Neural progenitor cell (in vitro differentiated cells): Measurements from ENCODE around the gene DPAGT1. TPM values are rescaled to one million over a fixed set of nuclear protein-coding genes. Genes with fewer than 3 reads are reported as not detected.

Experiments
- DNase-seq: peaks from one replicate; pipeline ENCODE4 v3.0.0-alpha.2; 2016; ENCODE audit warnings: low spot score
- H2AFZ ChIP-seq: fragments of 200-600 bp; sonication (generic); replicated peaks from 2 replicates; pipeline ENCODE4 v1.6.1; 2016; ENCODE audit warnings: antibody characterized with exemption
- H3F3A ChIP-seq: fragments of 200-600 bp; sonication (generic); 2 replicates; pipeline ENCODE4 v1.6.1; 2016; ENCODE audit warnings: antibody characterized with exemption, low read depth
- H3K27ac ChIP-seq: fragments of 200-600 bp; sonication (generic); 2 replicates; pipeline ENCODE4 v1.5.1; 2016; ENCODE audit warnings: mild to moderate bottlenecking
- H3K27me3 ChIP-seq: fragments of 200-600 bp; sonication (generic); 2 replicates; pipeline ENCODE4 v1.6.1; 2016; ENCODE audit warnings: mild to moderate bottlenecking, moderate library complexity
- H3K36me3 ChIP-seq: fragments of 200-600 bp; sonication (generic); 2 replicates; pipeline ENCODE4 v1.5.1; 2016
- H3K4me1 ChIP-seq: fragments of 200-600 bp; sonication (generic); 2 replicates; pipeline ENCODE4 v1.6.1; 2016; ENCODE audit warnings: mixed run types
- H3K4me2 ChIP-seq: fragments of 200-600 bp; sonication (generic); 2 replicates; pipeline ENCODE4 v1.6.1; 2016
- H3K4me3 ChIP-seq: fragments of 200-600 bp; sonication (generic); 2 replicates; pipeline ENCODE4 v1.5.1; 2016
- H3K79me2 ChIP-seq: fragments of 200-600 bp; sonication (generic); 2 replicates; pipeline ENCODE4 v1.6.1; 2016; ENCODE audit warnings: low read depth
- H3K9ac ChIP-seq: fragments of 200-600 bp; sonication (generic); 2 replicates; pipeline ENCODE4 v1.6.1; 2016
- H3K9me3 ChIP-seq: fragments of 200-600 bp; sonication (generic); 2 replicates; pipeline ENCODE4 v1.5.1; 2016; ENCODE audit warnings: low read depth
- H4K20me1 ChIP-seq: fragments of 200-600 bp; sonication (generic); 2 replicates; pipeline ENCODE4 v1.6.1; 2016; ENCODE audit warnings: low read depth
- H3K27ac Mint-ChIP-seq: 3 replicates; pipeline ENCODE4 v1.8.0; 2021; ENCODE audit warnings: mixed read lengths
- H3K27me3 Mint-ChIP-seq: 2 replicates; pipeline ENCODE4 v1.8.0; 2022; ENCODE audit warnings: low read depth, mild to moderate bottlenecking, inconsistent platforms, moderate library complexity, mixed read lengths; ENCODE audit not compliant: insufficient read depth
- H3K36me3 Mint-ChIP-seq: 3 replicates; pipeline ENCODE4 v1.8.0; 2021; ENCODE audit warnings: mixed read lengths
- H3K4me1 Mint-ChIP-seq: 3 replicates; pipeline ENCODE4 v1.8.0; 2021; ENCODE audit warnings: mixed read lengths
- H3K4me3 Mint-ChIP-seq: 3 replicates; pipeline ENCODE4 v1.8.0; 2021; ENCODE audit warnings: mild to moderate bottlenecking, moderate library complexity, mixed read lengths
- H3K9me3 Mint-ChIP-seq: 3 replicates; pipeline ENCODE4 v1.8.0; 2020; ENCODE audit warnings: mixed read lengths
- EZH2 ChIP-seq: fragments of 200-600 bp; sonication (generic); IDR thresholded peaks from 2 replicates; pipeline ENCODE4 v1.6.1; 2017; ENCODE audit warnings: antibody characterized with exemption, mild to moderate bottlenecking, moderate library complexity
- EZH2phosphoT487 ChIP-seq: fragments of 200-600 bp; sonication (generic); IDR thresholded peaks from 2 replicates; pipeline ENCODE4 v1.6.1; 2017; ENCODE audit warnings: antibody characterized with exemption
- total RNA-seq: library from RNA; depleted of rRNA; stranded (reverse); fragments of >200 nt; gene quantifications from 2 replicates; pipeline ENCODE4 v1.2.3, GENCODE V29; 2015; ENCODE audit warnings: low replicate concordance
- TF ChIP-seq, protein P1 (sequence below): fragments of 200-600 bp; sonication (generic); IDR thresholded peaks from 2 replicates; pipeline ENCODE4 v1.5.1; 2017; ENCODE audit warnings: antibody characterized with exemption, mild to moderate bottlenecking

Gene DPAGT1
- total RNA-seq, 1 donor from 2014 or later = 13.4 TPM

- peaks cover 49% of the 10 kb centered on the region for H3K79me2 ChIP-seq
- H3K4me1 ChIP-seq = peaks cover 21% of the 10 kb centered on the region
- H3K27ac Mint-ChIP-seq = peak overlapping the region; percentile 74
- TF ChIP-seq, protein P1, sequence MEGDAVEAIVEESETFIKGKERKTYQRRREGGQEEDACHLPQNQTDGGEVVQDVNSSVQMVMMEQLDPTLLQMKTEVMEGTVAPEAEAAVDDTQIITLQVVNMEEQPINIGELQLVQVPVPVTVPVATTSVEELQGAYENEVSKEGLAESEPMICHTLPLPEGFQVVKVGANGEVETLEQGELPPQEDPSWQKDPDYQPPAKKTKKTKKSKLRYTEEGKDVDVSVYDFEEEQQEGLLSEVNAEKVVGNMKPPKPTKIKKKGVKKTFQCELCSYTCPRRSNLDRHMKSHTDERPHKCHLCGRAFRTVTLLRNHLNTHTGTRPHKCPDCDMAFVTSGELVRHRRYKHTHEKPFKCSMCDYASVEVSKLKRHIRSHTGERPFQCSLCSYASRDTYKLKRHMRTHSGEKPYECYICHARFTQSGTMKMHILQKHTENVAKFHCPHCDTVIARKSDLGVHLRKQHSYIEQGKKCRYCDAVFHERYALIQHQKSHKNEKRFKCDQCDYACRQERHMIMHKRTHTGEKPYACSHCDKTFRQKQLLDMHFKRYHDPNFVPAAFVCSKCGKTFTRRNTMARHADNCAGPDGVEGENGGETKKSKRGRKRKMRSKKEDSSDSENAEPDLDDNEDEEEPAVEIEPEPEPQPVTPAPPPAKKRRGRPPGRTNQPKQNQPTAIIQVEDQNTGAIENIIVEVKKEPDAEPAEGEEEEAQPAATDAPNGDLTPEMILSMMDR = peak; percentile 69
- TF ChIP-seq EZH2 (no peak), EZH2phosphoT487 (no peak)
- H3K36me3 Mint-ChIP-seq = peaks cover 43% of the 10 kb centered on the region
- peak overlapping the region; percentile 94 for H3K4me3 Mint-ChIP-seq
- peaks cover 60% of the 10 kb centered on the region for H3F3A ChIP-seq
- no peak overlapping the region for H2AFZ ChIP-seq
- peak overlapping the region; percentile 9 for H3K27ac ChIP-seq
- H3K36me3 ChIP-seq = no peaks in the 10 kb centered on the region
- no peaks in the 10 kb centered on the region for H3K27me3 ChIP-seq
- peak overlapping the region; percentile 69 for H3K4me3 ChIP-seq
- peak overlapping the region; percentile 99 for H3K4me2 ChIP-seq
- no peaks in the 10 kb centered on the region for H3K9me3 Mint-ChIP-seq
- H4K20me1 ChIP-seq = peaks cover 49% of the 10 kb centered on the region
- DNase-seq = peak; percentile 90
- H3K4me1 Mint-ChIP-seq = peaks cover 47% of the 10 kb centered on the region
- peak overlapping the region; percentile 84 for H3K9ac ChIP-seq
- no peaks in the 10 kb centered on the region for H3K9me3 ChIP-seq
- peaks cover 14% of the 10 kb centered on the region for H3K27me3 Mint-ChIP-seq
Measured at GRCh38 chr11:119094816-119095065, 6.9 kb downstream of the DPAGT1 start.

GRCh38 chr11:119093942-119094815 is 7.5 kb downstream of the DPAGT1 start:
- Mint-ChIP-seq H3K4me3 (peak overlapping the region; percentile 95), H3K27me3 (peaks cover 14% of the 10 kb centered on the region), H3K36me3 (peaks cover 42% of the 10 kb centered on the region), H3K4me1 (peaks cover 46% of the 10 kb centered on the region), H3K27ac (peak overlapping the region; percentile 79), H3K9me3 (no peaks in the 10 kb centered on the region)
- Histone ChIP-seq H3K36me3 (no peaks in the 10 kb centered on the region), H3K27ac (peak overlapping the region; percentile 9), H3K79me2 (peaks cover 44% of the 10 kb centered on the region), H3K9me3 (no peaks in the 10 kb centered on the region), H3K9ac (peak overlapping the region; percentile 84), H2AFZ (no peak overlapping the region), H3K4me3 (peak overlapping the region; percentile 69), H3K27me3 (no peaks in the 10 kb centered on the region), H3K4me2 (peak overlapping the region; percentile 99), H4K20me1 (peaks cover 49% of the 10 kb centered on the region), H3K4me1 (peaks cover 21% of the 10 kb centered on the region), H3F3A (peaks cover 65% of the 10 kb centered on the region)
- no peak for TF ChIP-seq EZH2phosphoT487
- no peak for TF ChIP-seq EZH2
- TF ChIP-seq, protein P1 = no peak
- peak; percentile 48 for DNase-seq

GRCh38 chr11:119092880-119093842 is 8.5 kb downstream of the DPAGT1 start:
- Mint-ChIP-seq H3K9me3 (no peaks in the 10 kb centered on the region), H3K27me3 (peaks cover 14% of the 10 kb centered on the region), H3K4me3 (peak overlapping the region; percentile 95), H3K4me1 (peaks cover 43% of the 10 kb centered on the region), H3K36me3 (peaks cover 36% of the 10 kb centered on the region), H3K27ac (peak overlapping the region; percentile 79)
- H3K4me3 ChIP-seq = peak overlapping the region; percentile 69
- H3K27ac ChIP-seq = peak overlapping the region; percentile 40
- no peak for DNase-seq
- no peaks in the 10 kb centered on the region for H3K36me3 ChIP-seq
- H4K20me1 ChIP-seq = peaks cover 49% of the 10 kb centered on the region
- peaks cover 45% of the 10 kb centered on the region for H3K79me2 ChIP-seq
- H3K9me3 ChIP-seq = no peaks in the 10 kb centered on the region
- H2AFZ ChIP-seq = no peak overlapping the region
- H3K4me2 ChIP-seq = peak overlapping the region; percentile 99
- H3K27me3 ChIP-seq = no peaks in the 10 kb centered on the region
- H3K4me1 ChIP-seq = peaks cover 21% of the 10 kb centered on the region
- no peak for TF ChIP-seq EZH2
- no peak for TF ChIP-seq EZH2phosphoT487
- TF ChIP-seq, protein P1 = no peak
- H3F3A ChIP-seq = peaks cover 66% of the 10 kb centered on the region
- peak overlapping the region; percentile 84 for H3K9ac ChIP-seq
